KOPT-K1 (cell line): ENCODE results near the gene CBX3.
"Not testable (repeated sequence)": the region's sequence is repeated elsewhere in the genome, so short reads cannot be mapped to it uniquely, and the experiment has no call there.

Experiments
- H3K27ac ChIP-seq: fragments of 200-600 bp; sonication (generic); 2 replicates; pipeline ENCODE4 v1.5.1; 2016; ENCODE audit warnings: antibody characterized with exemption, mild to moderate bottlenecking, low read depth, low read length; ENCODE audit not compliant: poor library complexity, severe bottlenecking
- H3K36me3 ChIP-seq: fragments of 200-600 bp; sonication (generic); 2 replicates; pipeline ENCODE4 v1.5.1; 2017; ENCODE audit warnings: antibody characterized with exemption, mild to moderate bottlenecking, low read length, moderate library complexity; ENCODE audit not compliant: insufficient read depth
- H3K9me3 ChIP-seq: fragments of 200-600 bp; sonication (generic); 2 replicates; pipeline ENCODE4 v1.5.1; 2017; ENCODE audit warnings: antibody characterized with exemption, low read length, mild to moderate bottlenecking; ENCODE audit not compliant: insufficient read depth, poor library complexity, severe bottlenecking

Gene CBX3

GRCh38 chr7:26165950-26166683 is 35.4 kb upstream of the CBX3 start:
- no peak overlapping the region for H3K27ac ChIP-seq
- no peaks in the 10 kb centered on the region for H3K36me3 ChIP-seq

GRCh38 chr7:26166684-26167266 is 34.8 kb upstream of the CBX3 start:
- Histone ChIP-seq H3K36me3 (no peaks in the 10 kb centered on the region), H3K27ac (no peak overlapping the region), H3K9me3 (peaks cover 4% of the 10 kb centered on the region)

More at GRCh38 chr7:26165950-26166683, 35.4 kb upstream of the CBX3 start:
- no peaks in the 10 kb centered on the region for H3K9me3 ChIP-seq

- Histone ChIP-seq H3K9me3 (peaks cover 5% of the 10 kb centered on the region), H3K27ac (no peak overlapping the region), H3K36me3 (no peaks in the 10 kb centered on the region)
Observed at GRCh38 chr7:26167303-26167934, 34.1 kb upstream of the CBX3 start.

GRCh38 chr7:26168458-26169023 is 33.0 kb upstream of the CBX3 start:
- Histone ChIP-seq H3K36me3 (no peaks in the 10 kb centered on the region), H3K27ac (no peak overlapping the region), H3K9me3 (peaks cover 5% of the 10 kb centered on the region)

- Histone ChIP-seq H3K27ac (no peak overlapping the region), H3K36me3 (no peaks in the 10 kb centered on the region), H3K9me3 (peaks cover 5% of the 10 kb centered on the region)
Observed at GRCh38 chr7:26169271-26169670, 32.3 kb upstream of the CBX3 start.

- Histone ChIP-seq H3K9me3 (peaks cover 5% of the 10 kb centered on the region), H3K27ac (no peak overlapping the region), H3K36me3 (no peaks in the 10 kb centered on the region)
Observed at GRCh38 chr7:26170663-26171062, 30.9 kb upstream of the CBX3 start.

GRCh38 chr7:26171601-26172000 is 29.9 kb upstream of the CBX3 start:
- Histone ChIP-seq H3K36me3 (no peaks in the 10 kb centered on the region), H3K9me3 (peaks cover 5% of the 10 kb centered on the region), H3K27ac (no peak overlapping the region)

- H3K9me3 ChIP-seq: peaks cover 5% of the 10 kb centered on the region
- H3K36me3 ChIP-seq: no peaks in the 10 kb centered on the region
- H3K27ac ChIP-seq: no peak overlapping the region
Observed at GRCh38 chr7:26172048-26172447, 29.5 kb upstream of the CBX3 start.

- H3K36me3 ChIP-seq, H3K27ac ChIP-seq, H3K9me3 ChIP-seq: not testable (repeated sequence)
Observed at GRCh38 chr7:26175903-26176302, 25.6 kb upstream of the CBX3 start.

- not testable (repeated sequence) for H3K27ac ChIP-seq, H3K36me3 ChIP-seq, H3K9me3 ChIP-seq
Observed at GRCh38 chr7:26176696-26177095, 24.8 kb upstream of the CBX3 start.

GRCh38 chr7:26177269-26177668 is 24.3 kb upstream of the CBX3 start:
- not testable (repeated sequence) for H3K9me3 ChIP-seq, H3K36me3 ChIP-seq, H3K27ac ChIP-seq

GRCh38 chr7:26178272-26178960 is 23.1 kb upstream of the CBX3 start:
- Histone ChIP-seq H3K27ac (no peak overlapping the region), H3K36me3 (no peaks in the 10 kb centered on the region), H3K9me3 (no peaks in the 10 kb centered on the region)

GRCh38 chr7:26179422-26179821 is 22.1 kb upstream of the CBX3 start:
- H3K27ac ChIP-seq: no peak overlapping the region
- H3K36me3 ChIP-seq: no peaks in the 10 kb centered on the region
- no peaks in the 10 kb centered on the region for H3K9me3 ChIP-seq

GRCh38 chr7:26179826-26180497 is 21.6 kb upstream of the CBX3 start:
- H3K27ac ChIP-seq: no peak overlapping the region
- peaks cover 3% of the 10 kb centered on the region for H3K36me3 ChIP-seq
- H3K9me3 ChIP-seq: no peaks in the 10 kb centered on the region
